GM18505 (cell line): ENCODE results near the gene ZCWPW1.

Experiments
- ATAC-seq: cut with Tn5 transposase; IDR thresholded peaks from one replicate; pipeline ENCODE4 v1.9.1; 2021; ENCODE audit not compliant: unreplicated experiment
- POLR2A ChIP-seq: IDR thresholded peaks from 4 replicates; pipeline ENCODE4 v1.6.1; 2011; ENCODE audit warnings: borderline replicate concordance; ENCODE audit not compliant: insufficient read depth, insufficient read length; ENCODE audit errors: extremely low read depth

ZCWPW1 gene

GRCh38 chr7:100433276-100433591 lies 4.7 kb upstream of the ZCWPW1 start:
- TF ChIP-seq POLR2A = peak; percentile 13
- no peak for ATAC-seq

GRCh38 chr7:100432621-100433275 lies 4.2 kb upstream of the ZCWPW1 start:
- peak; percentile 36 for TF ChIP-seq POLR2A
- ATAC-seq = no peak

- no peak for ATAC-seq
- TF ChIP-seq POLR2A = no peak
Observed at GRCh38 chr7:100432053-100432452, 3.5 kb upstream of the ZCWPW1 start.

GRCh38 chr7:100431286-100431735 lies 2.8 kb upstream of the ZCWPW1 start:
- no peak for ATAC-seq
- TF ChIP-seq POLR2A = no peak

GRCh38 chr7:100430493-100431285 lies 2.2 kb upstream of the ZCWPW1 start:
- ATAC-seq = no peak
- no peak for TF ChIP-seq POLR2A

GRCh38 chr7:100429637-100430492 lies 1.4 kb upstream of the ZCWPW1 start, which contains the start of gene MEPCE:
Gene MEPCE, plus strand, starts transcription at chr7:100429831. Its CDS starts 188 bp downstream, at chr7:100430019.
- TF ChIP-seq POLR2A = peak; percentile 26
- peak; percentile 40 for ATAC-seq

GRCh38 chr7:100428967-100429636 lies 599 bp upstream of the ZCWPW1 start:
- peak; percentile 80 for TF ChIP-seq POLR2A
- peak; percentile 48 for ATAC-seq

- TF ChIP-seq POLR2A = no peak
- ATAC-seq = no peak
Observed at GRCh38 chr7:100427762-100428198, 723 bp downstream of the ZCWPW1 start.

GRCh38 chr7:100426516-100426915 lies 2.0 kb downstream of the ZCWPW1 start:
- no peak for ATAC-seq
- TF ChIP-seq POLR2A = no peak

- TF ChIP-seq POLR2A = no peak
- no peak for ATAC-seq
Observed at GRCh38 chr7:100425347-100425746, 3.2 kb downstream of the ZCWPW1 start.

- no peak for ATAC-seq
- TF ChIP-seq POLR2A = no peak
Observed at GRCh38 chr7:100423315-100423714, 5.2 kb downstream of the ZCWPW1 start.

- TF ChIP-seq POLR2A = no peak
- ATAC-seq = no peak
Observed at GRCh38 chr7:100419660-100420226, 8.8 kb downstream of the ZCWPW1 start.

- no peak for ATAC-seq
- no peak for TF ChIP-seq POLR2A
Observed at GRCh38 chr7:100418930-100419659, 9.4 kb downstream of the ZCWPW1 start.

GRCh38 chr7:100415448-100415847 lies 13.1 kb downstream of the ZCWPW1 start:
- no peak for ATAC-seq
- no peak for TF ChIP-seq POLR2A
